CD4-positive, alpha-beta T cell treated with Interleukin-4 for 1 hour (primary cell): Measurements from ENCODE around the gene HCN4.

Experiments used
- DNase-seq, 2 donors: peaks; one replicate each; pipeline ENCODE4 v3.0.0-alpha.2; 2020 to 2022

Gene HCN4

GRCh38 chr15:73375755-73376305 is 7.1 kb upstream of the HCN4 start:
- DNase-seq: no peak

GRCh38 chr15:73375012-73375411 is 6.3 kb upstream of the HCN4 start:
- DNase-seq: no peak

GRCh38 chr15:73374604-73375003 is 5.8 kb upstream of the HCN4 start:
- DNase-seq: no peak

- DNase-seq: no peak
Observed at GRCh38 chr15:73373221-73373620, 4.5 kb upstream of the HCN4 start.

GRCh38 chr15:73371812-73372211 is 3.1 kb upstream of the HCN4 start:
- no peak for DNase-seq

GRCh38 chr15:73370151-73370550 is 1.4 kb upstream of the HCN4 start:
- no peak for DNase-seq

- DNase-seq: no peak
Observed at GRCh38 chr15:73369154-73369694, 466 bp upstream of the HCN4 start.

GRCh38 chr15:73367624-73368300 is 996 bp downstream of the HCN4 start:
- no peak for DNase-seq

- DNase-seq: no peak
Observed at GRCh38 chr15:73366766-73367623, 1.8 kb downstream of the HCN4 start.

- DNase-seq: no peak
Observed at GRCh38 chr15:73364070-73364469, 4.7 kb downstream of the HCN4 start.

- DNase-seq: no peak
Observed at GRCh38 chr15:73362900-73363299, 5.9 kb downstream of the HCN4 start.

GRCh38 chr15:73361337-73361736 is 7.4 kb downstream of the HCN4 start:
- DNase-seq: no peak

GRCh38 chr15:73359651-73360050 is 9.1 kb downstream of the HCN4 start:
- DNase-seq: no peak

- no peak for DNase-seq
Observed at GRCh38 chr15:73357999-73358665, 10.6 kb downstream of the HCN4 start.

GRCh38 chr15:73355612-73356265 is 13.0 kb downstream of the HCN4 start:
- no peak for DNase-seq

GRCh38 chr15:73354241-73354640 is 14.5 kb downstream of the HCN4 start:
- no peak for DNase-seq

GRCh38 chr15:73353734-73354133 is 15.0 kb downstream of the HCN4 start:
- no peak for DNase-seq

- DNase-seq: no peak
Observed at GRCh38 chr15:73352082-73352481, 16.7 kb downstream of the HCN4 start.

- no peak for DNase-seq
Observed at GRCh38 chr15:73349191-73349590, 19.6 kb downstream of the HCN4 start.

- DNase-seq: peak; percentile 25 to 44
Observed at GRCh38 chr15:73346735-73347312, 21.9 kb downstream of the HCN4 start.

- no peak for DNase-seq
Observed at GRCh38 chr15:73345658-73346057, 23.1 kb downstream of the HCN4 start.

GRCh38 chr15:73344056-73344455 is 24.7 kb downstream of the HCN4 start:
- no peak for DNase-seq
